H9 (cell line): ENCODE measurements around the gene PCNX2. TPM values are rescaled to one million over a fixed set of nuclear protein-coding genes. Genes with fewer than 3 reads are reported as not detected.

Experiments used
- DNase-seq: peaks from one replicate; pipeline ENCODE4 v3.0.0-alpha.2; 2017
- H2AFZ ChIP-seq: one replicate; pipeline ENCODE4 v1.6.1; 2013; ENCODE audit warnings: mild to moderate bottlenecking, low read length, control low read depth, moderate library complexity
- H2AK5ac ChIP-seq: 2 replicates; pipeline ENCODE4 v1.6.1; 2013; ENCODE audit warnings: low read length, control low read depth, mixed read lengths; ENCODE audit not compliant: insufficient read length
- H2BK120ac ChIP-seq: one replicate; pipeline ENCODE4 v1.6.1; 2013; ENCODE audit warnings: low read depth, mild to moderate bottlenecking, low read length, control low read depth, inconsistent platforms; ENCODE audit not compliant: poor library complexity, severe bottlenecking
- H2BK12ac ChIP-seq: 2 replicates; pipeline ENCODE4 v1.6.1; 2013; ENCODE audit warnings: low read length, control low read depth, mixed read lengths, low read depth; ENCODE audit not compliant: insufficient read length
- H2BK15ac ChIP-seq: 2 replicates; pipeline ENCODE4 v1.6.1; 2013; ENCODE audit warnings: low read depth, low read length, control low read depth
- H2BK20ac ChIP-seq: one replicate; pipeline ENCODE4 v1.6.1; 2013; ENCODE audit warnings: low read depth, mild to moderate bottlenecking, low read length, control low read depth, inconsistent platforms; ENCODE audit not compliant: poor library complexity, severe bottlenecking
- H2BK5ac ChIP-seq: 2 replicates; pipeline ENCODE4 v1.6.1; 2013; ENCODE audit warnings: low read length, control low read depth, mixed read lengths; ENCODE audit not compliant: insufficient read length
- H3K14ac ChIP-seq: 2 replicates; pipeline ENCODE4 v1.6.1; 2013; ENCODE audit warnings: low read length, control low read depth; ENCODE audit not compliant: insufficient read depth
- H3K18ac ChIP-seq: 2 replicates; pipeline ENCODE4 v1.6.1; 2013; ENCODE audit warnings: low read depth, mild to moderate bottlenecking, mixed read lengths, low read length, control low read depth; ENCODE audit not compliant: insufficient read length
- H3K23ac ChIP-seq: 2 replicates; pipeline ENCODE4 v1.6.1; 2013; ENCODE audit warnings: low read length, control low read depth, mixed read lengths, low read depth; ENCODE audit not compliant: insufficient read length
- H3K23me2 ChIP-seq: 2 replicates; pipeline ENCODE4 v1.6.1; 2013; ENCODE audit warnings: low read depth, mild to moderate bottlenecking, mixed read lengths, low read length, control low read depth; ENCODE audit not compliant: insufficient read length, poor library complexity, severe bottlenecking
- H3K27ac ChIP-seq: 2 replicates; pipeline ENCODE4 v1.5.1; 2013; ENCODE audit warnings: low read length, control low read depth, mixed read lengths, low read depth; ENCODE audit not compliant: insufficient read length
- H3K27me3 ChIP-seq: 2 replicates; pipeline ENCODE4 v1.6.1; 2013; ENCODE audit warnings: low read length, control low read depth, inconsistent platforms; ENCODE audit not compliant: insufficient read depth
- H3K4ac ChIP-seq: 2 replicates; pipeline ENCODE4 v1.6.1; 2013; ENCODE audit warnings: low read depth, mild to moderate bottlenecking, control low read depth, inconsistent platforms, low read length, moderate library complexity
- H3K4me1 ChIP-seq: 2 replicates; pipeline ENCODE4 v1.6.1; 2013; ENCODE audit warnings: low read length, control low read depth, inconsistent platforms; ENCODE audit not compliant: insufficient read depth
- H3K4me2 ChIP-seq: 2 replicates; pipeline ENCODE4 v1.6.1; 2013; ENCODE audit warnings: low read length, control low read depth, mixed read lengths; ENCODE audit not compliant: insufficient read length, insufficient read depth
- H3K56ac ChIP-seq: 2 replicates; pipeline ENCODE4 v1.6.1; 2013; ENCODE audit warnings: low read depth, mild to moderate bottlenecking, mixed read lengths, low read length, control low read depth; ENCODE audit not compliant: insufficient read length
- H3K79me1 ChIP-seq: 2 replicates; pipeline ENCODE4 v1.6.1; 2013; ENCODE audit warnings: low read depth, mild to moderate bottlenecking, moderate library complexity, low read length, control low read depth, inconsistent platforms; ENCODE audit not compliant: insufficient read depth, poor library complexity, severe bottlenecking
- H3K79me2 ChIP-seq: 2 replicates; pipeline ENCODE4 v1.6.1; 2013; ENCODE audit warnings: low read length, control low read depth, inconsistent platforms; ENCODE audit not compliant: insufficient read depth
- H3K9ac ChIP-seq: 2 replicates; pipeline ENCODE4 v1.6.1; 2013; ENCODE audit warnings: low read length, control low read depth, mixed read lengths; ENCODE audit not compliant: insufficient read length; ENCODE audit errors: extremely low read depth
- H3K9me3 ChIP-seq: one replicate; pipeline ENCODE4 v1.6.1; 2013; ENCODE audit warnings: low read depth, low read length, inconsistent platforms; ENCODE audit not compliant: control insufficient read depth
- H3T11ph ChIP-seq: one replicate; pipeline ENCODE4 v1.6.1; 2013; ENCODE audit warnings: mild to moderate bottlenecking, low read length, control low read depth, inconsistent platforms
- H4K20me1 ChIP-seq: one replicate; pipeline ENCODE4 v1.6.1; 2013; ENCODE audit not compliant: control insufficient read depth, insufficient read length, insufficient read depth
- H4K5ac ChIP-seq: 2 replicates; pipeline ENCODE4 v1.6.1; 2013; ENCODE audit warnings: low read depth, mild to moderate bottlenecking, mixed read lengths, low read length, control low read depth; ENCODE audit not compliant: insufficient read length
- H4K8ac ChIP-seq: replicated peaks from 2 replicates; pipeline ENCODE4 v1.6.1; 2013; ENCODE audit warnings: low read length, control low read depth, mixed read lengths, low read depth; ENCODE audit not compliant: insufficient read length
- H4K91ac ChIP-seq: 2 replicates; pipeline ENCODE4 v1.6.1; 2013; ENCODE audit warnings: low read depth, mild to moderate bottlenecking, moderate library complexity, mixed read lengths, low read length, control low read depth; ENCODE audit not compliant: insufficient read length
- H3K27ac Mint-ChIP-seq, 3 experiments: 2 replicates in 2 of 3; 3 replicates in 1 of 3; pipeline ENCODE4 v1.8.0; 2020 to 2021; ENCODE audit warnings: mixed read lengths in 3 of 3, mild to moderate bottlenecking in 1 of 3, moderate library complexity in 1 of 3
- H3K27me3 Mint-ChIP-seq: 2 replicates; pipeline ENCODE4 v1.8.0; 2021; ENCODE audit warnings: low read depth, mild to moderate bottlenecking, moderate library complexity, mixed read lengths
- H3K36me3 Mint-ChIP-seq, 3 experiments: 2 replicates in 2 of 3; 3 replicates in 1 of 3; pipeline ENCODE4 v1.8.0; 2020 to 2021; ENCODE audit warnings: low read depth in 3 of 3, mixed read lengths in 3 of 3; ENCODE audit not compliant: insufficient read depth in 1 of 3
- H3K4me1 Mint-ChIP-seq, 2 experiments: 2 replicates each; pipeline ENCODE4 v1.8.0; 2020; ENCODE audit warnings: mixed read lengths in 2 of 2
- H3K4me3 Mint-ChIP-seq, 2 experiments: 2 replicates in 1 of 2; 3 replicates in 1 of 2; pipeline ENCODE4 v1.8.0; 2020 to 2021; ENCODE audit warnings: mild to moderate bottlenecking in 2 of 2, mixed read lengths in 2 of 2, moderate library complexity in 1 of 2
- H3K9me3 Mint-ChIP-seq, 2 experiments: 2 replicates in 1 of 2; 3 replicates in 1 of 2; pipeline ENCODE4 v1.8.0; 2020; ENCODE audit warnings: mild to moderate bottlenecking in 2 of 2, mixed read lengths in 2 of 2, moderate library complexity in 1 of 2
- CTCF ChIP-seq: fragments of 200-600 bp; sonication (generic); conservative IDR thresholded peaks from 3 replicates; pipeline ENCODE4 v1.8.0; 2021; ENCODE audit warnings: antibody characterized with exemption, mild to moderate bottlenecking
- WGBS: extraction: QIAGEN DNeasy Blood & Tissue Kit; methylation state at CpG from one replicate; pipeline ENCODE4 v1.1.7; 2013; ENCODE audit warnings: missing lambda C conversion rate, low lambda C conversion rate, mixed read lengths; ENCODE audit not compliant: insufficient read length; ENCODE audit errors: extremely low coverage; 5-methylcytosine and 5-hydroxymethylcytosine counted together
- total RNA-seq: library from RNA; stranded (reverse); gene quantifications from 2 replicates; pipeline ENCODE4 v1.2.1, GENCODE V29; 2021

Gene PCNX2
- total RNA-seq, 1 experiment from 2014 or later = 45.1 TPM

- Mint-ChIP-seq H3K27me3 (no peaks in the 10 kb centered on the region), H3K36me3 (peaks cover 5 to 27% (median 10%) of the 10 kb centered on the region in 3 experiments; a peak in 5 of 7 replicates), H3K4me1 (no peaks in the 10 kb centered on the region), H3K4me3 (no peak overlapping the region), H3K27ac (peak overlapping the region in 1 of 3 experiments; percentile 68; a peak in 3 of 7 replicates), H3K9me3 (no peaks in the 10 kb centered on the region)
- TF ChIP-seq CTCF = no peak
- H3K27me3 ChIP-seq = no peaks in the 10 kb centered on the region
- H4K5ac ChIP-seq = no peak overlapping the region
- no peak overlapping the region for H2BK120ac ChIP-seq
- H2BK5ac ChIP-seq = no peak overlapping the region
- no peaks in the 10 kb centered on the region for H3K23me2 ChIP-seq
- H2BK15ac ChIP-seq = no peak overlapping the region
- no peak overlapping the region for H2AK5ac ChIP-seq
- no peak overlapping the region for H4K91ac ChIP-seq
- H2BK12ac ChIP-seq = no peak overlapping the region
- H3K4me1 ChIP-seq = no peaks in the 10 kb centered on the region
- H3K14ac ChIP-seq = no peak overlapping the region
- no peak overlapping the region for H3K56ac ChIP-seq
- no peak overlapping the region for H2AFZ ChIP-seq
- no peak overlapping the region for H3T11ph ChIP-seq
- DNase-seq = no peak
- no peaks in the 10 kb centered on the region for H3K79me2 ChIP-seq
- no peak overlapping the region for H3K9ac ChIP-seq
- H3K9me3 ChIP-seq = no peaks in the 10 kb centered on the region
- H3K27ac ChIP-seq = no peak overlapping the region
- whole genome bisulfite sequencing = no CpG with 5 or more reads among the region's 6 CpGs
- H3K4ac ChIP-seq = no peak overlapping the region
- no peak overlapping the region for H2BK20ac ChIP-seq
- H3K23ac ChIP-seq = no peak overlapping the region
- H4K8ac ChIP-seq = no peak overlapping the region
- H3K4me2 ChIP-seq = no peak overlapping the region
- H3K18ac ChIP-seq = no peak overlapping the region
- H3K79me1 ChIP-seq = no peaks in the 10 kb centered on the region
- H4K20me1 ChIP-seq = no peaks in the 10 kb centered on the region
Measured at GRCh38 chr1:233151861-233152260, 143.7 kb downstream of the PCNX2 start.
